ENCODE measurements around the gene SLC25A21. TPM values are rescaled to one million over a fixed set of nuclear protein-coding genes. Genes with fewer than 3 reads are reported as not detected.

The SLC25A21 gene
- total RNA-seq, 4 donors from 2014 or later: 0.39 to 3.3 (median 1.2) TPM

DNA sequence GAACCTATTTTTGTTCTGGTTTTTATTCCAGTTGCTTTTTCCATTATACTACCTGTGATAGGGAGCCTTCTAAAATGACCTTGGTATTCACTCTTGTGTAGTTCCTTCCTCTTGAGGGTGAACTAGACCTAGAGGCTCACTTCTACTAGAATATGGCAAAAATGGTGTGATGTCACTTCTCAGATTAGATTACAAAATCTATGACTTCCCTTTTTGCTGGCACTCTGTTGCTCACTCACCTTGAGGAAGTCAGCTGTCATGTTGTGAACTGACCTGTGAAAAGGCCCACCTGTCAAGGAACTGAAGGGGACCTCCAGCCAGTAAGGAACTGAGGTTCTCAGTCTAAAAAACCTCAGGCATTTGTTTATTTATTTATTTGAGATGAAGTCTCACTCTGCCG, 31.0 kb upstream of the SLC25A21 start:
- TF ChIP-seq POLR2AphosphoS5 (IDR thresholded peaks at IDR 0.05) (no peak), EP300 (IDR thresholded peaks at IDR 0.05) (no peak), CTCF (IDR thresholded peaks at IDR 0.05) (no peak), POLR2A (IDR thresholded peaks at IDR 0.05; ENCODE audit: low read depth) (no peak)
- intact Hi-C loops (cut with DNase I): no loop called here
- Histone ChIP-seq H3K27ac (replicated peaks in 1 of 4) (no peak overlapping the region), H3K4me1 (peaks cover 3 to 18% (median 9%) of the 10 kb centered on the region in 4 donors), H3K9me3 (peaks cover 0 to 8% (median 0%) of the 10 kb centered on the region in 4 donors), H3K4me3 (no peak overlapping the region), H3K36me3 (no peaks in the 10 kb centered on the region), H3K27me3 (no peaks in the 10 kb centered on the region)
- no peak for DNase-seq (ENCODE audit: extremely low spot score)
- 92% methylated on average over 1 of the region's 1 CpG for WGBS

DNA sequence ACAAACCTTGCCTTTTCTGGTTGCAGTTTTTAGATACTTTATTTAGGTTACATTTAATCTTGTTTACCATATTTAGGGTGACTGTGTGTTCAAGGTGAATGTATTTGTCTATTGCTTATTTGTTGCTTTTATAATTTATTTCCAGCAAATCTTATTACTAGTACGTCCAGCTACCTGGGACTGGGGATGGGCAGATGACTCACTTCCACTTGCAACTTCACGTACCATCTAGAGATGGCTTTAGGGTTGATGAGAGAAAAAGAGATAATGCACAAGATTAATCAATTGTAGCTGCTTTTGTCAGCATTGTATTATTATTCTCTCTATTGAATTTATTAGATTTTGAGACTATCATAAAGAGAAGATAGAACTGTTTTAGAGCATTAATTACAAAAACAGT, 30.4 kb upstream of the SLC25A21 start:
- peaks cover 3 to 19% (median 11%) of the 10 kb centered on the region in 4 donors for H3K4me1 ChIP-seq
- no peak overlapping the region for H3K27ac ChIP-seq (replicated peaks in 1 of 4)
- H3K9me3 ChIP-seq: peaks cover 0 to 8% (median 0%) of the 10 kb centered on the region in 4 donors
- no peaks in the 10 kb centered on the region for H3K27me3 ChIP-seq
- 91% methylated on average over 2 of the region's 2 CpGs for WGBS
- no peak for DNase-seq (ENCODE audit: extremely low spot score)
- no peaks in the 10 kb centered on the region for H3K36me3 ChIP-seq
- H3K4me3 ChIP-seq: no peak overlapping the region
- TF ChIP-seq CTCF (IDR thresholded peaks at IDR 0.05): no peak
- no peak for TF ChIP-seq POLR2A (IDR thresholded peaks at IDR 0.05; ENCODE audit: low read depth)
- TF ChIP-seq POLR2AphosphoS5 (IDR thresholded peaks at IDR 0.05): no peak
- TF ChIP-seq EP300 (IDR thresholded peaks at IDR 0.05): no peak
- intact Hi-C loops (cut with DNase I): no loop called here

GRCh38 chr14:37202265-37202664, 29.9 kb upstream of the SLC25A21 start:
- Histone ChIP-seq H3K4me1 (peaks cover 3 to 19% (median 11%) of the 10 kb centered on the region in 4 donors), H3K36me3 (no peaks in the 10 kb centered on the region), H3K27ac (replicated peaks in 1 of 4) (no peak overlapping the region), H3K27me3 (no peaks in the 10 kb centered on the region), H3K9me3 (peaks cover 0 to 8% (median 0%) of the 10 kb centered on the region in 4 donors), H3K4me3 (no peak overlapping the region)
- intact Hi-C loops (cut with DNase I): no loop called here
- WGBS: 97% methylated on average over 2 of the region's 2 CpGs
- TF ChIP-seq EP300 (IDR thresholded peaks at IDR 0.05) (no peak), CTCF (IDR thresholded peaks at IDR 0.05) (no peak)
- no peak for DNase-seq (ENCODE audit: extremely low spot score)

- TF ChIP-seq POLR2A (IDR thresholded peaks at IDR 0.05; ENCODE audit: low read depth) (no peak), POLR2AphosphoS5 (IDR thresholded peaks at IDR 0.05) (no peak), EP300 (IDR thresholded peaks at IDR 0.05) (no peak), CTCF (IDR thresholded peaks at IDR 0.05) (no peak)
- peaks cover 0 to 8% (median 0%) of the 10 kb centered on the region in 4 donors for H3K9me3 ChIP-seq
- WGBS: 74% methylated on average over 2 of the region's 2 CpGs
- peaks cover 3 to 19% (median 13%) of the 10 kb centered on the region in 4 donors for H3K4me1 ChIP-seq
- DNase-seq (ENCODE audit: extremely low spot score): no peak
- H3K27ac ChIP-seq (replicated peaks in 1 of 4): no peak overlapping the region
- no peak overlapping the region for H3K4me3 ChIP-seq
- no peaks in the 10 kb centered on the region for H3K36me3 ChIP-seq
- H3K27me3 ChIP-seq: no peaks in the 10 kb centered on the region
- intact Hi-C loops (cut with DNase I): no loop called here
These were observed 29.3 kb upstream of the SLC25A21 start for GRCh38 chr14:37201724-37202123.

- TF ChIP-seq EP300 (IDR thresholded peaks at IDR 0.05) (no peak), CTCF (IDR thresholded peaks at IDR 0.05) (no peak), POLR2A (IDR thresholded peaks at IDR 0.05; ENCODE audit: low read depth) (no peak), POLR2AphosphoS5 (IDR thresholded peaks at IDR 0.05) (no peak)
- Histone ChIP-seq H3K27me3 (no peaks in the 10 kb centered on the region), H3K9me3 (no peaks in the 10 kb centered on the region), H3K36me3 (no peaks in the 10 kb centered on the region), H3K27ac (replicated peaks in 1 of 4) (peak overlapping the region in 3 of 4 donors; percentile 89 to 93 (median 91)), H3K4me3 (peak overlapping the region in 3 of 4 donors; percentile 63 to 80 (median 65)), H3K4me1 (peaks cover 3 to 19% (median 13%) of the 10 kb centered on the region in 4 donors)
- WGBS: 88% methylated on average over 5 of the region's 5 CpGs
- no peak for DNase-seq (ENCODE audit: extremely low spot score)
- intact Hi-C loops (cut with DNase I): no loop called here
These were observed 26.5 kb upstream of the SLC25A21 start for GRCh38 chr14:37198907-37199306.
